Measurements from ENCODE around the gene OST4. TPM values are rescaled to one million over a fixed set of nuclear protein-coding genes. Genes with fewer than 3 reads are reported as not detected.

The OST4 gene
- total and polyA plus RNA-seq, 10 of the 15 experiments (the other 5 are each of a cell fraction or from before 2014, with no cell fraction given), result 270 to 1,543 (median 523) TPM

GRCh38 chr2:27023740-27024139 lies 47.7 kb downstream of the OST4 start (continued):
- TF ChIP-seq RELB (IDR thresholded peaks at IDR 0.05; ENCODE audit: low read depth) (no peak), FOXM1 (IDR thresholded peaks at IDR 0.05; ENCODE audit: low read depth, low read length) (no peak), HDGF (IDR thresholded peaks at IDR 0.05) (no peak), ATF2 (IDR thresholded peaks at IDR 0.05; ENCODE audit: low read length) (no peak), SPI1 (IDR thresholded peaks at IDR 0.05; ENCODE audit: borderline replicate concordance, insufficient read depth, low read depth, low read length) (no peak)

- intact Hi-C loops (cut with micrococcal nuclease; ENCODE audit: unreplicated experiment) (no loop called here), in situ Hi-C loops (cut with MboI) (no loop called here)
- no TSS peak for BruUV-seq (replicated peaks)
- 80% methylated on average over 11 of the region's 11 CpGs for WGBS (ENCODE audit: insufficient coverage, insufficient replicate concordance, low lambda C conversion rate, missing lambda C conversion rate)
- ATAC-seq (no peak), FAIRE-seq (no peak), DNase-seq (ENCODE audit: low read depth, low spot score) (no peak)
- Histone ChIP-seq H3K9me3 (replicated peaks; ENCODE audit: control insufficient read depth, insufficient read depth, low read length) (no peaks in the 10 kb centered on the region), H3K27me3 (replicated peaks in 1 of 2; ENCODE audit: control insufficient read depth in 2 of 2, insufficient read depth in 2 of 2, low read length in 1 of 2) (no peaks in the 10 kb centered on the region), H3K36me3 (ENCODE audit: control insufficient read depth in 2 of 2, insufficient read depth in 2 of 2, low read length in 1 of 2) (peaks cover 0 to 9% of the 10 kb centered on the region in 2 experiments; a peak in 3 of 4 replicates), H2AFZ (ENCODE audit: control insufficient read depth, low read depth, low read length) (no peak overlapping the region), H3K4me1 (ENCODE audit: control insufficient read depth, insufficient read depth, low read length) (no peaks in the 10 kb centered on the region), H3K4me2 (ENCODE audit: control insufficient read depth, insufficient read depth) (no peak overlapping the region), H4K20me1 (ENCODE audit: control insufficient read depth, insufficient read depth) (no peaks in the 10 kb centered on the region), H3K79me2 (ENCODE audit: control insufficient read depth, insufficient read depth, low read length) (no peaks in the 10 kb centered on the region), H3K9ac (ENCODE audit: control insufficient read depth, insufficient read depth, low read length) (no peak overlapping the region), H3K4me3 (no peak overlapping the region), H3K27ac (ENCODE audit: control insufficient read depth, insufficient read depth) (no peak overlapping the region)
- RAD21 ChIA-PET (ENCODE audit: unreplicated experiment), result no interaction called here
- CTCF ChIA-PET, result no interaction called here
- POLR2A ChIA-PET, result interaction anchor here (1.2 kb wide), 1 partner anchor 14 kb away, joined by 3 read pairs; no protein-coding TSS in a partner anchor
- TF ChIP-seq SMARCA5 (IDR thresholded peaks at IDR 0.05) (no peak), USF2 (IDR thresholded peaks at IDR 0.05; ENCODE audit: borderline replicate concordance, low read depth, low read length) (no peak), ZBTB33 (IDR thresholded peaks at IDR 0.05) (no peak), CEBPB (IDR thresholded peaks at IDR 0.05; ENCODE audit: borderline replicate concordance in 1 of 2, low read depth in 2 of 2, low read length in 2 of 2) (no peak), ETV6 (conservative IDR thresholded peaks at IDR 0.05 in 1 of 2, IDR thresholded peaks at IDR 0.05 in 1 of 2; ENCODE audit: borderline replicate concordance in 1 of 2, low read depth in 1 of 2) (no peak), ZBED1 (IDR thresholded peaks at IDR 0.05; ENCODE audit: borderline replicate concordance) (no peak), CBX3 (IDR thresholded peaks at IDR 0.05; ENCODE audit: borderline replicate concordance, low read depth) (no peak), HDAC6 (IDR thresholded peaks at IDR 0.05; ENCODE audit: unreplicated experiment) (no peak), ZNF384 (IDR thresholded peaks at IDR 0.05; ENCODE audit: borderline replicate concordance, low read depth, low read length) (no peak), EED (IDR thresholded peaks at IDR 0.05; ENCODE audit: low read depth) (no peak), NFIC (IDR thresholded peaks at IDR 0.05; ENCODE audit: low read depth, low read length) (no peak), MEF2A (IDR thresholded peaks at IDR 0.05; ENCODE audit: insufficient read depth, low read depth, low read length) (no peak)
- SMC1A ChIA-PET (ENCODE audit: uncharacterized antibody, unreplicated experiment), result no interaction called here
Measured at GRCh38 chr2:27021253-27022049, 50.0 kb downstream of the OST4 start.
